Keratinocyte (primary cell): Measurements from ENCODE around the gene HINT1. TPM values are rescaled to one million over a fixed set of nuclear protein-coding genes. Genes with fewer than 3 reads are reported as not detected.

Experiments used
- DNase-seq: peaks from one replicate; pipeline ENCODE4 v3.0.0-alpha.2; 2011; ENCODE audit warnings: low read depth, missing footprints, low spot score
- FAIRE-seq: peaks from 2 replicates; lab custom pipeline; 2011; peaks lifted over from hg19 to GRCh38; lab: Jason Lieb, UNC
- H2AFZ ChIP-seq: 2 replicates; pipeline ENCODE4 v1.6.0; 2012; ENCODE audit warnings: low read length, control low read depth, inconsistent platforms; ENCODE audit not compliant: control insufficient read depth
- H3K27ac ChIP-seq: 2 replicates; pipeline ENCODE4 v1.5.1; 2011; ENCODE audit warnings: low read length; ENCODE audit not compliant: control insufficient read depth, insufficient read depth
- H3K27me3 ChIP-seq: 3 replicates; pipeline ENCODE4 v1.6.0; 2011; ENCODE audit warnings: low read length; ENCODE audit not compliant: control insufficient read depth, insufficient read depth; ENCODE audit errors: extremely low read depth
- H3K36me3 ChIP-seq, 2 experiments: 2 replicates in 1 of 2; 3 replicates in 1 of 2; pipeline ENCODE4 v1.5.1; 2011; ENCODE audit warnings: low read length in 2 of 2, mild to moderate bottlenecking in 1 of 2; ENCODE audit not compliant: control insufficient read depth in 2 of 2, insufficient read depth in 2 of 2; ENCODE audit errors: extremely low read depth in 1 of 2
- H3K4me1 ChIP-seq: 3 replicates; pipeline ENCODE4 v1.5.1; 2011; ENCODE audit warnings: low read length; ENCODE audit not compliant: control insufficient read depth, insufficient read depth; ENCODE audit errors: extremely low read depth
- H3K4me2 ChIP-seq: 3 replicates; pipeline ENCODE4 v1.6.0; 2011; ENCODE audit warnings: low read depth, low read length; ENCODE audit not compliant: control insufficient read depth, insufficient read depth; ENCODE audit errors: extremely low read depth
- H3K4me3 ChIP-seq, 3 experiments: fragments of 200-600 bp in 1 of 3; sonication (generic) in 1 of 3; 2 replicates in 2 of 3; 3 replicates in 1 of 3; pipeline ENCODE4 v1.5.1; 2011 to 2016; ENCODE audit warnings: low read length in 3 of 3, mild to moderate bottlenecking in 3 of 3, control low read depth in 2 of 3, inconsistent platforms in 1 of 3, low read depth in 1 of 3, mixed read lengths in 1 of 3, mixed run types in 1 of 3, moderate library complexity in 1 of 3; ENCODE audit not compliant: control insufficient read depth in 2 of 3, insufficient read depth in 2 of 3; ENCODE audit errors: extremely low read depth in 1 of 3
- H3K79me2 ChIP-seq: 2 replicates; pipeline ENCODE4 v1.6.0; 2012; ENCODE audit warnings: low read length; ENCODE audit not compliant: control insufficient read depth, insufficient read depth
- H3K9ac ChIP-seq: 3 replicates; pipeline ENCODE4 v1.6.0; 2011; ENCODE audit warnings: low read length; ENCODE audit not compliant: control insufficient read depth, insufficient read depth; ENCODE audit errors: extremely low read depth
- H3K9me1 ChIP-seq: 3 replicates; pipeline ENCODE4 v1.6.0; 2011; ENCODE audit warnings: low read length; ENCODE audit not compliant: control insufficient read depth, insufficient read depth; ENCODE audit errors: extremely low read depth
- H3K9me3 ChIP-seq: 2 replicates; pipeline ENCODE4 v1.5.1; 2012; ENCODE audit warnings: low read depth, low read length; ENCODE audit not compliant: control insufficient read depth
- H4K20me1 ChIP-seq: 3 replicates; pipeline ENCODE4 v1.6.0; 2011; ENCODE audit warnings: low read length; ENCODE audit not compliant: control insufficient read depth, insufficient read depth; ENCODE audit errors: extremely low read depth
- EZH2 ChIP-seq: IDR thresholded peaks from one replicate; pipeline ENCODE4 v1.6.1; 2012; ENCODE audit warnings: inconsistent platforms, mild to moderate bottlenecking, low read length, moderate library complexity
- dilution Hi-C: fragments of 300-500 bp; cut with MboI; formaldehyde crosslinking; loops from one replicate; pipeline ENCODE4 v1.7.0; 2020; ENCODE audit warnings: low sequenced_read_pairs; ENCODE audit not compliant: extremely low pct_ligation_motif_present
- polyA plus RNA-seq, 5 experiments: library from polyadenylated mRNA; depleted of rRNA in 3 of 5; stranded (reverse) in 3 of 5; stranded (forward) in 1 of 5; unstranded in 1 of 5; fragments of >200 nt; gene quantifications; 1 replicate in 1 of 5; 2 replicates in 3 of 5; 3 replicates in 1 of 5; pipeline versions ENCODE4 v1.2.1 to v1.2.3, GENCODE V29; 2011 to 2012; ENCODE audit warnings: missing spikeins in 2 of 5, low read depth in 1 of 5, low replicate concordance in 1 of 5
- TF ChIP-seq, protein P1 (sequence below), 3 experiments: IDR thresholded peaks in 1 of 3; conservative IDR thresholded peaks in 1 of 3; optimal IDR thresholded peaks in 1 of 3; 2 replicates in 2 of 3; 3 replicates in 1 of 3; pipeline versions ENCODE3 to v1.5.1; 2011; ENCODE audit warnings: low read length in 3 of 3, mild to moderate bottlenecking in 3 of 3, moderate library complexity in 2 of 3, control low read depth in 1 of 3, inconsistent platforms in 1 of 3; ENCODE audit not compliant: insufficient read depth in 2 of 3; ENCODE audit errors: extremely low read depth in 1 of 3

HINT1 gene
- polyA plus RNA-seq, 1 donor (not counting 4 experiments of a cell fraction or from before 2014, with no cell fraction given), result 857 TPM

DNA sequence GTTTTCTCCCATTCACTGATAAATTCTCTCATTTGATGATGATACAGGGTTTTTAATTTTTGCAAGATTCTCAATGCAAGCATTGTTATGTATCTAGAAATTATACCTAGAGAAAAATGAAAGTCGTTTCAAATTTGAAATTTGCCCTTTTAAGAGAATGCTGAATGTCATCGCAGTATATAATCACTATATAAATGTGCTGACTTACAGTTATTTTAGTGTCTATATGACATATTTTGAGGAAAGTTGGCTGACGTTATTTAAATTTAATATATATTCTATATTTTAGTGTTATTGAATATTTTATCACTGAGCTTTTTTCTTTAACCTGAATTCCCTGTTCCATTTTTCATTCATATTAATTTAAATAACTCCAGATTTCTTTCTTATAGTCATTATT lies 35.5 kb upstream of the HINT1 start:
- Histone ChIP-seq H3K27me3 (no peaks in the 10 kb centered on the region), H3K9ac (no peak overlapping the region), H3K27ac (no peak overlapping the region), H2AFZ (no peak overlapping the region), H3K4me2 (no peak overlapping the region), H4K20me1 (no peaks in the 10 kb centered on the region), H3K9me3 (no peaks in the 10 kb centered on the region), H3K79me2 (no peaks in the 10 kb centered on the region), H3K36me3 (no peaks in the 10 kb centered on the region), H3K4me1 (no peaks in the 10 kb centered on the region), H3K9me1 (no peaks in the 10 kb centered on the region), H3K4me3 (no peak overlapping the region)
- dilution Hi-C loops, result no loop called here
- no peak for FAIRE-seq
- TF ChIP-seq EZH2, result no peak
- TF ChIP-seq, protein P1, sequence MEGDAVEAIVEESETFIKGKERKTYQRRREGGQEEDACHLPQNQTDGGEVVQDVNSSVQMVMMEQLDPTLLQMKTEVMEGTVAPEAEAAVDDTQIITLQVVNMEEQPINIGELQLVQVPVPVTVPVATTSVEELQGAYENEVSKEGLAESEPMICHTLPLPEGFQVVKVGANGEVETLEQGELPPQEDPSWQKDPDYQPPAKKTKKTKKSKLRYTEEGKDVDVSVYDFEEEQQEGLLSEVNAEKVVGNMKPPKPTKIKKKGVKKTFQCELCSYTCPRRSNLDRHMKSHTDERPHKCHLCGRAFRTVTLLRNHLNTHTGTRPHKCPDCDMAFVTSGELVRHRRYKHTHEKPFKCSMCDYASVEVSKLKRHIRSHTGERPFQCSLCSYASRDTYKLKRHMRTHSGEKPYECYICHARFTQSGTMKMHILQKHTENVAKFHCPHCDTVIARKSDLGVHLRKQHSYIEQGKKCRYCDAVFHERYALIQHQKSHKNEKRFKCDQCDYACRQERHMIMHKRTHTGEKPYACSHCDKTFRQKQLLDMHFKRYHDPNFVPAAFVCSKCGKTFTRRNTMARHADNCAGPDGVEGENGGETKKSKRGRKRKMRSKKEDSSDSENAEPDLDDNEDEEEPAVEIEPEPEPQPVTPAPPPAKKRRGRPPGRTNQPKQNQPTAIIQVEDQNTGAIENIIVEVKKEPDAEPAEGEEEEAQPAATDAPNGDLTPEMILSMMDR (optimal IDR thresholded peaks at IDR 0.05 in 1 of 3, IDR thresholded peaks at IDR 0.05 in 1 of 3, conservative IDR thresholded peaks at IDR 0.05 in 1 of 3; ENCODE audit: extremely low read depth in 1 of 3, insufficient read depth in 2 of 3, low read length in 3 of 3), result no peak
- no peak for DNase-seq

DNA sequence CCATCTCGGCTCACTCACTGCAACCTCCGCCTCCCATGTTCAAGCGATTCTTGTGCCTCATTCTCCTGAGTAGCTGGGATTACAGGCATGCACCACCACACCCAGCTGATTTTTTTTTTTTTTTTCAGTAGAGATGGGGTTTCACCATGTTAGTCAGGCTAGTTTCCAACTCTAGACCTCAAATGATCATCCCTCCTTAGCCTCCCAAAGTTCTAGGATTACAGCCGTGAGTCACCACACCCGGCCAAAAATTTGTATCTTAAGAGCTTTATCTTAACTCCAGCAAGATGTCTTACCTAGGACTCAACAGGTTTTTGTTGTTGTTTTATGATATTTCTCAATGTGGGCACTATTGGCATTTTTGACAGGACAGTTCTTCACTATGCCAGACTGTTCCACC lies 33.6 kb upstream of the HINT1 start:
- no peak for DNase-seq
- H3K9me3 ChIP-seq, result no peaks in the 10 kb centered on the region
- H3K4me3 ChIP-seq, result no peak overlapping the region
- no peaks in the 10 kb centered on the region for H3K9me1 ChIP-seq
- no peaks in the 10 kb centered on the region for H3K36me3 ChIP-seq
- H3K27ac ChIP-seq, result no peak overlapping the region
- no peak overlapping the region for H3K9ac ChIP-seq
- H4K20me1 ChIP-seq, result no peaks in the 10 kb centered on the region
- no peak for TF ChIP-seq EZH2
- TF ChIP-seq, protein P1 (optimal IDR thresholded peaks at IDR 0.05 in 1 of 3, IDR thresholded peaks at IDR 0.05 in 1 of 3, conservative IDR thresholded peaks at IDR 0.05 in 1 of 3; ENCODE audit: extremely low read depth in 1 of 3, insufficient read depth in 2 of 3, low read length in 3 of 3), result no peak
- H2AFZ ChIP-seq, result no peak overlapping the region
- H3K27me3 ChIP-seq, result no peaks in the 10 kb centered on the region
- dilution Hi-C loops, result no loop called here
- no peaks in the 10 kb centered on the region for H3K4me1 ChIP-seq
- no peaks in the 10 kb centered on the region for H3K79me2 ChIP-seq
- H3K4me2 ChIP-seq, result no peak overlapping the region
- no peak for FAIRE-seq
